Loucy (cell line): Measurements from ENCODE around the gene GRIP1.

ENCODE experiments used
- H2AFZ ChIP-seq: fragments of 200-600 bp; sonication (generic); 2 replicates; pipeline ENCODE4 v1.6.0; 2016; ENCODE audit warnings: antibody characterized with exemption, mild to moderate bottlenecking, low read length, moderate library complexity
- H3F3A ChIP-seq: fragments of 200-600 bp; 2 replicates; pipeline ENCODE4 v1.6.0; 2016; ENCODE audit warnings: antibody characterized with exemption, low read depth, mild to moderate bottlenecking
- H3K27me3 ChIP-seq: fragments of 200-600 bp; sonication (generic); 2 replicates; pipeline ENCODE4 v1.6.1; 2014; ENCODE audit warnings: low read length, mild to moderate bottlenecking; ENCODE audit not compliant: insufficient read depth, poor library complexity, severe bottlenecking
- H3K36me3 ChIP-seq: fragments of 200-600 bp; sonication (generic); 2 replicates; pipeline ENCODE4 v1.6.1; 2016; ENCODE audit warnings: low read length; ENCODE audit not compliant: insufficient read depth
- H3K4me1 ChIP-seq: fragments of 200-600 bp; sonication (generic); 2 replicates; pipeline ENCODE4 v1.5.1; 2014; ENCODE audit warnings: low read length, mild to moderate bottlenecking; ENCODE audit not compliant: insufficient read depth, poor library complexity, severe bottlenecking
- H3K4me2 ChIP-seq: fragments of 200-600 bp; sonication (generic); 2 replicates; pipeline ENCODE4 v1.6.0; 2014; ENCODE audit warnings: antibody characterized with exemption, low read length, low read depth, mild to moderate bottlenecking; ENCODE audit not compliant: poor library complexity, severe bottlenecking
- H3K4me3 ChIP-seq: fragments of 200-600 bp; sonication (generic); 2 replicates; pipeline ENCODE4 v1.5.1; 2014; ENCODE audit warnings: low read length, mild to moderate bottlenecking, mixed read lengths; ENCODE audit not compliant: poor library complexity, severe bottlenecking
- H3K79me2 ChIP-seq: fragments of 200-600 bp; sonication (generic); 2 replicates; pipeline ENCODE4 v1.6.1; 2014; ENCODE audit warnings: low read length; ENCODE audit not compliant: insufficient read depth
- H3K9ac ChIP-seq: fragments of 200-600 bp; sonication (generic); 2 replicates; pipeline ENCODE4 v1.6.0; 2014; ENCODE audit warnings: mild to moderate bottlenecking, low read depth, low read length, moderate library complexity; ENCODE audit not compliant: poor library complexity, severe bottlenecking
- H3K9me2 ChIP-seq: fragments of 200-600 bp; sonication (generic); replicated peaks from 2 replicates; pipeline ENCODE4 v1.6.1; 2016; ENCODE audit warnings: low read depth, low read length, mixed read lengths
- H3K9me3 ChIP-seq: fragments of 200-600 bp; sonication (generic); 2 replicates; pipeline ENCODE4 v1.6.1; 2014; ENCODE audit warnings: mild to moderate bottlenecking, antibody characterized with exemption, low read length, low read depth; ENCODE audit not compliant: insufficient read depth
- H4K20me1 ChIP-seq: fragments of 200-600 bp; sonication (generic); 2 replicates; pipeline ENCODE4 v1.6.0; 2014; ENCODE audit warnings: antibody characterized with exemption, low read length, mild to moderate bottlenecking; ENCODE audit not compliant: insufficient read depth, poor library complexity, severe bottlenecking
- EZH2phosphoT487 ChIP-seq: fragments of 200-600 bp; IDR thresholded peaks from 2 replicates; pipeline ENCODE4 v1.6.1; 2018; ENCODE audit warnings: antibody characterized with exemption, mild to moderate bottlenecking, moderate library complexity, borderline replicate concordance
- TF ChIP-seq, protein P1 (sequence below): fragments of 200-600 bp; sonication (generic); conservative IDR thresholded peaks from 2 replicates; pipeline ENCODE4 v1.5.1; 2014; ENCODE audit warnings: mild to moderate bottlenecking, antibody characterized with exemption, low read length

Gene GRIP1

GRCh38 chr12:66508025-66508424, 170.9 kb downstream of the GRIP1 start:
- Histone ChIP-seq H3K79me2 (no peaks in the 10 kb centered on the region), H3K27me3 (no peaks in the 10 kb centered on the region), H3K9me2 (no peaks in the 10 kb centered on the region), H4K20me1 (no peaks in the 10 kb centered on the region), H3F3A (no peaks in the 10 kb centered on the region), H3K4me3 (no peak overlapping the region), H2AFZ (no peak overlapping the region), H3K9ac (no peak overlapping the region), H3K4me2 (no peak overlapping the region), H3K4me1 (no peaks in the 10 kb centered on the region), H3K9me3 (0 out of 2 replicates have a peak, but pooled peaks cover 2% of the 10 kb centered on the region), H3K36me3 (no peaks in the 10 kb centered on the region)
- TF ChIP-seq, protein P1, sequence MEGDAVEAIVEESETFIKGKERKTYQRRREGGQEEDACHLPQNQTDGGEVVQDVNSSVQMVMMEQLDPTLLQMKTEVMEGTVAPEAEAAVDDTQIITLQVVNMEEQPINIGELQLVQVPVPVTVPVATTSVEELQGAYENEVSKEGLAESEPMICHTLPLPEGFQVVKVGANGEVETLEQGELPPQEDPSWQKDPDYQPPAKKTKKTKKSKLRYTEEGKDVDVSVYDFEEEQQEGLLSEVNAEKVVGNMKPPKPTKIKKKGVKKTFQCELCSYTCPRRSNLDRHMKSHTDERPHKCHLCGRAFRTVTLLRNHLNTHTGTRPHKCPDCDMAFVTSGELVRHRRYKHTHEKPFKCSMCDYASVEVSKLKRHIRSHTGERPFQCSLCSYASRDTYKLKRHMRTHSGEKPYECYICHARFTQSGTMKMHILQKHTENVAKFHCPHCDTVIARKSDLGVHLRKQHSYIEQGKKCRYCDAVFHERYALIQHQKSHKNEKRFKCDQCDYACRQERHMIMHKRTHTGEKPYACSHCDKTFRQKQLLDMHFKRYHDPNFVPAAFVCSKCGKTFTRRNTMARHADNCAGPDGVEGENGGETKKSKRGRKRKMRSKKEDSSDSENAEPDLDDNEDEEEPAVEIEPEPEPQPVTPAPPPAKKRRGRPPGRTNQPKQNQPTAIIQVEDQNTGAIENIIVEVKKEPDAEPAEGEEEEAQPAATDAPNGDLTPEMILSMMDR = no peak
- TF ChIP-seq EZH2phosphoT487 = no peak

DNA sequence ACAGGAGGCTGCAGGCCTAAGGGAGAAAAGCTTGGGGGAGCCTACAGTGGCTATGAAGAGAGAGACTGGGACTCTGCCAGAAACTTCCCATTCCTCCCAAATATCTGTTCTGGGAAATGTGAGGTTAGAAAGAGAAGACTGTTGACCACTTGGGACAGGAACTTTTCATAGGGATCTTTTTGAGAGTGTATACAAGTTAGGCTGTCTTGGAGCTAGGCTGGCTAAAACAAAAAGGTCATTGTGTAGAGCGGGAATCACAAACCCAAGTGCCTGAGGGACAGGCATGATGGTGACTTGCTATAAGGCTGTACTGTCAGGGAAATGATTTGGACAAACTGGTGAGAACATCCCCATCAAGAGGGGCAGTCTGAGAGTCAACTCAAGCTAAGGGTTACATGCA, 175.1 kb downstream of the GRIP1 start:
- no peaks in the 10 kb centered on the region for H3K9me2 ChIP-seq
- H4K20me1 ChIP-seq = no peaks in the 10 kb centered on the region
- no peaks in the 10 kb centered on the region for H3K36me3 ChIP-seq
- no peak overlapping the region for H3K4me2 ChIP-seq
- no peak overlapping the region for H2AFZ ChIP-seq
- H3F3A ChIP-seq = no peaks in the 10 kb centered on the region
- TF ChIP-seq EZH2phosphoT487 = no peak
- TF ChIP-seq, protein P1 = no peak
- 0 out of 2 replicates have a peak, but pooled peaks cover 2% of the 10 kb centered on the region for H3K9me3 ChIP-seq
- H3K4me3 ChIP-seq = no peak overlapping the region
- H3K4me1 ChIP-seq = no peaks in the 10 kb centered on the region
- no peak overlapping the region for H3K9ac ChIP-seq
- H3K79me2 ChIP-seq = no peaks in the 10 kb centered on the region
- no peaks in the 10 kb centered on the region for H3K27me3 ChIP-seq

- H3K27me3 ChIP-seq = no peaks in the 10 kb centered on the region
- no peak overlapping the region for H3K9ac ChIP-seq
- H3F3A ChIP-seq = no peaks in the 10 kb centered on the region
- H3K9me2 ChIP-seq = no peaks in the 10 kb centered on the region
- TF ChIP-seq, protein P1 = no peak
- TF ChIP-seq EZH2phosphoT487 = no peak
- H3K4me1 ChIP-seq = no peaks in the 10 kb centered on the region
- no peaks in the 10 kb centered on the region for H3K36me3 ChIP-seq
- 0 out of 2 replicates have a peak, but pooled peaks cover 2% of the 10 kb centered on the region for H3K9me3 ChIP-seq
- H3K4me3 ChIP-seq = no peak overlapping the region
- H3K79me2 ChIP-seq = no peaks in the 10 kb centered on the region
- H4K20me1 ChIP-seq = no peaks in the 10 kb centered on the region
- H2AFZ ChIP-seq = no peak overlapping the region
- no peak overlapping the region for H3K4me2 ChIP-seq
Observed at GRCh38 chr12:66502911-66503310, 176.0 kb downstream of the GRIP1 start.
